ENCODE measurements around the gene RESP18. TPM values are rescaled to one million over a fixed set of nuclear protein-coding genes. Genes with fewer than 3 reads are reported as not detected.

The RESP18 gene
- total and polyA plus RNA-seq, 2 donors (not counting 1 experiment from before 2014, with no cell fraction given), result not detected

DNA sequence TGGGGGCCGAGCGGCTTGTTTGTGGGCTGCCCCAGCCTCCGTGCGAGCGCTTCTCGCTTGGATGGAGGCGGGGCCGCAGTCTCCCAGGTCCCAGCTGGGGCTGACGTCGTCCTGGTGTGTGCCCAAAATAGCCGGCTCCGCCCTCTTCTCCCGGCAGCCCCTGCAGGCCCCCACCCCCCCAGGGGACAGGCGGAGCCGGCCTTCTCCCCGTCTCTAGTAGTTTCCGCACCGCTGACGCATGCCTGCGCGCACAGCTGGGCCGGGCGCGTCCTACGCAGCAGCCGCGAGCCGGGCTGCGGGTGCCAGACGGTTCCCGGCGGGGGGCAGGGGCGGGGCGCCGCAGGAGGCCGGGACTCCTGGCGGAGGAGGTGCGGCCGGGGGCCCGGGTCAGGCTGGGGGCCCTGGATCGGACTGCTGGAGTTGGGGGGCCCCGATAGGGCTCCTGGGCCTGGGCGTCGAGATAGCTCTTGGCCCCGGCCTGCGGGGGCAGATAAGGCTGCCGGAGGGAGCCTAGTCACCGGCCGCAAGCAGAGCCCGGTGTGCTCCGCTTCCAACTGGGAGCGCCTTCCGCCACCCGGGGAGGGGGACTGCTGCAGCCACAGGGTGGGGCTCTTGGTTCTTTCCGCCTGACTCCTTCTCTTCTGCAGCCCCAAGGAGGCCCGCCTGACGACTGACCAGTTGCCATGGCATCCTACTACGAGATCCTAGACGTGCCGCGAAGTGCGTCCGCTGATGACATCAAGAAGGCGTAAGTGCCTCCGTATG, 53.2 kb downstream of the RESP18 start, which contains the start of gene DNAJB2:
Gene DNAJB2, plus strand, starts transcription at position 216 of the 765 bp plus-strand sequence. Its CDS starts 468 bp downstream, at position 684.
- Histone ChIP-seq H3K4me3 (ENCODE audit: control extremely low read depth in 1 of 5, extremely low read depth in 1 of 5, insufficient read depth in 1 of 5, low read depth in 2 of 5, low read length in 4 of 5) (peak within 1 kb of the TSS; percentile 49 to 80 (median 77)), H3K9me3 (ENCODE audit: control extremely low read depth in 1 of 3, control insufficient read depth in 2 of 3, insufficient read depth in 1 of 3, low read length in 2 of 3) (no peaks in the 10 kb centered on the region)
- TF ChIP-seq EZH2 (IDR thresholded peaks at IDR 0.05; ENCODE audit: borderline replicate concordance, insufficient read depth, low read depth, low read length, poor library complexity, severe bottlenecking), result no peak
- TF ChIP-seq, protein P1, sequence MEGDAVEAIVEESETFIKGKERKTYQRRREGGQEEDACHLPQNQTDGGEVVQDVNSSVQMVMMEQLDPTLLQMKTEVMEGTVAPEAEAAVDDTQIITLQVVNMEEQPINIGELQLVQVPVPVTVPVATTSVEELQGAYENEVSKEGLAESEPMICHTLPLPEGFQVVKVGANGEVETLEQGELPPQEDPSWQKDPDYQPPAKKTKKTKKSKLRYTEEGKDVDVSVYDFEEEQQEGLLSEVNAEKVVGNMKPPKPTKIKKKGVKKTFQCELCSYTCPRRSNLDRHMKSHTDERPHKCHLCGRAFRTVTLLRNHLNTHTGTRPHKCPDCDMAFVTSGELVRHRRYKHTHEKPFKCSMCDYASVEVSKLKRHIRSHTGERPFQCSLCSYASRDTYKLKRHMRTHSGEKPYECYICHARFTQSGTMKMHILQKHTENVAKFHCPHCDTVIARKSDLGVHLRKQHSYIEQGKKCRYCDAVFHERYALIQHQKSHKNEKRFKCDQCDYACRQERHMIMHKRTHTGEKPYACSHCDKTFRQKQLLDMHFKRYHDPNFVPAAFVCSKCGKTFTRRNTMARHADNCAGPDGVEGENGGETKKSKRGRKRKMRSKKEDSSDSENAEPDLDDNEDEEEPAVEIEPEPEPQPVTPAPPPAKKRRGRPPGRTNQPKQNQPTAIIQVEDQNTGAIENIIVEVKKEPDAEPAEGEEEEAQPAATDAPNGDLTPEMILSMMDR (IDR thresholded peaks at IDR 0.05), result no peak

More for the DNA sequence above, 53.2 kb downstream of the RESP18 start, which contains the start of gene DNAJB2:
- Mint-ChIP-seq H3K4me3 (peak within 1 kb of the TSS; percentile 92), H3K27ac (peak within 1 kb of the TSS; percentile 96), H3K9me3 (ENCODE audit: insufficient read depth) (no peaks in the 10 kb centered on the region), H3K4me1 (peaks cover 48% of the 10 kb centered on the region), H3K27me3 (no peaks in the 10 kb centered on the region)
- peak; percentile 99 for DNase-seq
- ATAC-seq (ENCODE audit: low read depth), result peak; percentile 76
- peak within 1 kb of the TSS; percentile 98 to 100 for H3K27ac ChIP-seq (ENCODE audit: low read length in 2 of 2)
- peak within 1 kb of the TSS; percentile 93 for H3K4me2 ChIP-seq (replicated peaks; ENCODE audit: low read depth, low read length, poor library complexity, severe bottlenecking)
- POLR2A ChIA-PET, result interaction anchor here (0.6 to 7.2 kb wide), 17 partner anchors 12 to 1078 kb away, joined by 3 to 106 read pairs (median 9); partner anchors contain the start of genes ABCB6, ANKZF1, ATG9A and CNPPD1
- H3K36me3 ChIP-seq (replicated peaks in 1 of 2; ENCODE audit: control extremely low read depth in 1 of 2, control insufficient read depth in 1 of 2, extremely low read depth in 1 of 2, insufficient read depth in 2 of 2, low read length in 1 of 2), result peaks cover 2 to 43% of the 10 kb centered on the region in 2 experiments
- peak within 1 kb of the TSS; percentile 63 for H2AFZ ChIP-seq (ENCODE audit: insufficient read depth, low read depth, low read length, poor library complexity, severe bottlenecking)
- peaks cover 35% of the 10 kb centered on the region for H4K20me1 ChIP-seq (ENCODE audit: control insufficient read depth, insufficient read depth, low read length, poor library complexity, severe bottlenecking)
- CTCF ChIA-PET, result interaction anchor here (0.9 to 15.8 kb wide), 13 partner anchors 14 to 115 kb away, joined by 3 to 239 read pairs (median 15); partner anchors contain the start of genes ANKZF1, ATG9A, CNPPD1 and DNPEP
- peak within 1 kb of the TSS; percentile 98 for H3K9ac ChIP-seq (ENCODE audit: low read length)
- no peaks in the 10 kb centered on the region for H3K27me3 ChIP-seq (replicated peaks in 1 of 4; ENCODE audit: control extremely low read depth in 1 of 4, control insufficient read depth in 3 of 4, insufficient read depth in 4 of 4, low read length in 3 of 4)
- H3K79me2 ChIP-seq (ENCODE audit: control insufficient read depth, insufficient read depth, low read length), result peaks cover 30% of the 10 kb centered on the region
- under 1% methylated on average over 63 of the region's 65 CpGs for WGBS (ENCODE audit: insufficient coverage)
- intact Hi-C loops (cut with micrococcal nuclease), result loop anchor here (1.0 to 10.0 kb wide), 13 partner anchors 15 to 399 kb away; partner anchors contain the start of genes ABCB6, ANKZF1, ATG9A and CNPPD1
- H3K4me1 ChIP-seq (ENCODE audit: control insufficient read depth in 2 of 2, insufficient read depth in 2 of 2, low read length in 2 of 2), result peaks cover 32 to 48% of the 10 kb centered on the region in 2 donors
